ENCODE data around the gene MYO18A.
"Not testable (repeated sequence)": the region's sequence is repeated elsewhere in the genome, so short reads cannot be mapped to it uniquely, and the experiment has no call there.

MYO18A gene

DNA sequence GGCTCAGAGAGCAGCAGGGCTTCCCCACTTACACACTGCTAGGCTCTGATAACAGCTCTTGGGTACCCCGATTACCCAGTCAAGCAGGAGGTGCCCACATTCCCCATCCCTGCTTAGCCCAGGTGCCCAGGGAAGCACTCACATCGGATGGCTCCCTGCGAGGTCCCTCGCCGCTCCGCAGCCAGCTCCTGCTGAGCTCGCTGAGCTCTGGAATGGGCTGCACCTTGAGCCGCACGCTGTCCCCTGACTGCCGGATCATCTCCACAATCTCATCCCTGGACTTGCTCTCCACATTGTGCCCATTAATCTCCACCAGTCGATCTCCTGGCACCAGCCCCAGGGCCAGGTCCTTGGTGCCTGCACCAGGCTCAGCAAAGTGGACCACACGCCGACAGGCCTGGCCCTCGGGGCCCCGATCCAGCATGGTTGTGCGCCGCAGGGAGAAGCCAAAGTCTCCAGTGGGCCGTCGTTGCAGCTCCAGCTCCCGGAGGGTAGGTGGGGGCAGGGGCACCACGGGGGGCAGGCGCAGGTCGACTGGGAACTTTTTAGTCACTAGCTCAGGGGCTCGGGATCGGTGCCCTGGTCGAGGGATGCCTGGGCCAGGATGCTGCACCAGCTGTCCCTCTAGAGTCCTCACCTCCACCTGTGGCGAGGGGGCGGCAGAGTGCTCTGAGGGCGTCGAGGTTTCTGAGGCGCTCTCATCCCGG lies 14.2 kb downstream of the MYO18A start:
- no peak for DNase-seq

DNA sequence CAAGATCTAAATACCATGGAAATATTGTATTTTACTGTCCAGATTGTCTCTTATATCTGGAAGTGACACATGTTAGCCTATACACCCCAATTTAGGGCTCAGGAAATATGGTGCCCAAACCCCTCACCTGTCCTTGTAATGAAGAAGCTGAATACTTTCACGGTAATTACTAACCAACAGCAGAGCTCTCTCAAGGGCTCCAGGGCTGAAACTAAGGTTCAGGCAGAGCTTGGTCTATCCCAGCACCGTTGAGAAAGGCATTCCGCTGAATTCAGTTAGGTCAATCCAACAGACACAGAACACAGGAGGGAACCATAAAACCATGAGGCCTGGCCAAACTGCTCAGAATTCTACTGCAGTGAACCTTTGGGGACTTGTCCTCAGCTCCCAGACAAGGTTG lies 14.9 kb downstream of the MYO18A start:
- no peak for DNase-seq

DNA sequence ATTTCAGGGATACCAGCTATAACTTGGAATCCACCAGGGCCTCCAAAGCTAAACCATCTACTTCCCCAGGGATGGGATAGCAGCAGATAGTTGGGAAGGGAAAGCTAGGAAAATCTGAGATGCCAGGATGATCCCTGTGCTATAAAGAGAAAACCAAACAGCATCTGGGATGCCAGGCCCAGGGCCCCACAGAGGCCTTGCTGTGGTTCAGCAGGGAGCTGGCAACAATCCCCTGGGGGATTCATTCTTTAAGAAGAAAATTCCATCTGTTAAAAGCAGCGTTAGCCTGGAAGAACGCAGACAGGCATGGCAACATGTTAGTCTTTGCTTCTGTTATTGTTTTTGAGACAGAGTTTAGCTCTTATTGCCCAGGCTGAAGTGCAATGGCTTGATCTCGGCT lies 16.6 kb downstream of the MYO18A start:
- DNase-seq, result no peak

DNA sequence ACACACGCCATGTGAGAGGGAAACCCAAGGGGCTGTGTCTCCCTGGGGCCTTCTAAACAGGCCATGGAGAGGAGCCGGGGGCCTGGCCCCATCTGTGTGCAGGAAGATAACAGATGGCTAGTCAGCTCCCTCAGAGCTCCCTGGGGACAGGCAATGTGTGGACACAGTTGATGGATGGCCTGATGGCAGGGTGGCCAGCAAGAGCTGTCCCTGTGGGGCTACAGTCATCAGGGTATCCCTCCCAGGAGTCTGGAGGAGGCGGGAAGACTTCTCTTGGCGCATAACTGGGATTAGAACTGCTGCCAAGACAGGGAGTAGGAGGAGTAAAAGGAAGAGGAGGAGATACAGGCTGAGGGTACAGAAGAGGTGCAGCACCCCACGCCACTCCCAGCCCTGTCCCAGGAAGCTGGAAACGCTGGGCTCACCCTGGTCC lies 17.3 kb downstream of the MYO18A start:
- DNase-seq, result no peak

DNA sequence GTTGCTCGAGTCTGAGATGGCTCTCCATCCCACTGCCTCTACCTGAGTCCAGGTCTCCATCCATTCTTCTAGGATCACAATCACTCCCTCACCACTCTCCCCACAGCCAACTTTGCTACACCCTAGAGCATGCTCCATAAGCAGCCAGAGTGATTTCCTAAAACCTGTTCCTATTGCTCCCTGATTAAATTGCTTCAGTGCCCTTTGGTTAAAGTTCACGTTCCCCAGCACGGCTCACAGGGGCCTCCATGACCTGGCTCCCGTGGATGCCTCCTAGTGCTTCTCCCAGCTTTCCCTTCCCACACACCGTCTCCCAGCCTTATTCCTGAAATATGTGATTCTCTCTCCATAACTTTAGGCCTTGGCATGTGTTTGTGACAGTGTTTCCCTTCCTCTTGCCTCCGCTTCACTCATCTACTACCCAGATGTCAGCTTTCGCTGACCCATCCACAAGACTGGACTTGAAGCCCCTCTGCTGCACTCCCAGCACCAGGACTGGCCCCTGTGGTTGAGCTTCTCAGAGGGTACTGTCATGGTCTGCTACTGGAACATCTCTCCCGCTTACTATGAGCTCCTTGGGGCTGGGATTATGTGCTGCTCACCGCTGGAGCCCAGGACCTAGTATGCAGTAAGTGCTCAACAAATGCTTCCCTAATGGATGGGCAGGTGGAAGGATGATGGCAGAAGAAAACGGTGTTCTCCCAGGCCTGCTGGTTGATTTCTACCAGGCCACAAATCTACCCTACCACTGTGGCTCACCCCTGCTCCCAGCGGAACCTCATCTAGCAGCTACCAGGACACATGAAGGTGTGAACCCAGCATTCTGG lies 17.9 kb downstream of the MYO18A start:
- DNase-seq, result no peak

DNA sequence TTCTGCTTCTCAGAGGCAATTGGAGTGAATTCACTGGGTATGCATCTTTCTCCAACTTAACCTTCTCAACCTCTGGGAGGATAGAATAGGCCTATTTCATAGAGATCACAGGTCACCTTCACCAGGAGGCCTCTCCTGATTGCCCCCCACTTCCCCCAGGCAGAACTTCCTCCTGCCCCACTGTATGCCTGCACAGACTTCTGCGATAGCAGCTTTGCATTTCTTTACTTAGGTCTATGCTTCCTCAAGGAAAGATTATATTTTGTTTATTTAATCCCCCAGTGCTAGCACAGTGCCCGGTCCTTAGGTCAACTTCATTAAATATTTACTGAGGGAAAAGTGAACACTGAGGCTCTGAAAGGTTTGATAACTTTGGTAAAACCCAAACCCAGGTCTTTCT lies 19.9 kb downstream of the MYO18A start:
- no peak for DNase-seq

DNA sequence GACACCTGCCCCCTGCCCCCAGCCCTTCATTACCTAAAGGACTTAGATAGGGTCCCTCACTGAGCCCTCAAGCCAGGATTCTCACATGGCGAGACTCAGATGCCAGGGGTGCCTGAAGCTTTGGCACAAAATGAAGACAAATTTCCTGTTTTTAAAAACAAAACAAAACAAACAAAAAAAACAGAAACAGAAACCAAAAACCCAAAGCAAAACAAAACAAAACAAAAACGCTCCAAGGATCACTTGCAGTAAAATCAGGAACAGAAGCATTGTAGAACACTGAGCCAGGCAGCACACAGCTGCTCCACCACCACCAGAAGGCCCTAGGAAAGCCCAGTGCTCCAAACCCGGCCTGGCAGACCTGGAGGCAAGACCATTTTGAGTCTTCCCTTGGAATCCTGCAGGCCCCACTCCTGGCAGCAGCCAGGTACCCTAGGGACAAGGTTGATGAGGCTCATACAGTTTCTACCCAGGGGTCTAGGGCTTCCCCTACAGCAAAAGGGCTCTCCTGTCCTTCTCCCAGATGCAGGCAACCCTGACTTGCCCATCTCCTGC lies 20.8 kb downstream of the MYO18A start:
- DNase-seq, result no peak

DNA sequence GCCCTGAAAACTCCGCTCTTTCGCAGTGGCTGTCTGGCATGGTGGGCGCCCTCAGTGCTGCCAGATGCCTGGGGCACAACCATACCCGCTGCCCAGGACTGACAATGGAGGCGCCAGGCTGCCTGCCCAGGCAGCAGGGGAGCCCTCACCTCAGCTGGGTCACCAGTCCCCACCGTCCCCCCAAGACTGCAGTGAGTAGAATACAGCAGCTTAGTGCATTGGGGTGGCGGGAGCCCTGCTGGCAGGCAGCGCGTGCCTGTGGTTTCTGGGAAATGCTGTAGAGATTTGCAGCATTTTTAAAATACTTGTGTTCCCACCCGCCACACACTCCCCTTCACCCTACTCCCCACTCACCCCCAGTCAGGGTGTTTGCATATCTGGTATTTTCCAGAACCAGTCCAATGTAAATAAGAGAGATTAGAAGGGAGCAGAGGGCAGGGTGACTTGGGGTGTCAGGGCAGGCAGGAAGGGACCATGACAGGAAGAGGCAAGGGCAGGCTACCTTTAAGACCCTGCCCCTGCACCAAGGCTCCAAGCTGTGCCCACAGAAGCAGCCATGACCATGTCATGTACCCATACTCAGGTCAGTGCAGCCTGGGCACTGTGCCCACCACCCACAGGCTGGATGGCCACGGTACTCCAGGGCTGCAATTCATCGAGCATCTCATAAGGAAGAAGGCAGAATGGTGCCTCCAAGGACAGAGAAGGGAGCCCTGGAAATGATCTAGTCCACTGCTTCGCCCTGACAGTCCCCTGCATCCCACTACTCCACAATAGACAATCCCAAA lies 21.5 kb downstream of the MYO18A start:
- DNase-seq, result no peak

DNA sequence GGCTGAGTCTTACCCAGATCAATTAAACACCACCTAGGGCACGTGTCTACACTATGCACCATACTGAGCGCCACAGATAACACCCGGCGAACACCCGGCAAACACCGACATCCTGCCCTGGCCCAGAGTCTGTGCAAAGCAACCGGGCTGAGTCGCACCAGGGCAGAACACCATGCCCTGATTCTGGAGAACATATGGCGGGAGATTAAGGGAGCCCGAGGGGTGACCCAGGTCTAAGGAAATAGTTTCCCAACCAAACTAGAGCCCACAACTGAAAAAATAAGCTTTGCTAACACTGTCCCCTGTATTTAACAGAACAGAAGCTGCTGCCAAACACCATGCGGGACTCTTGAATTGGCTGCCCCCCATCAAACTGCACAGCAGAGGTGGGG lies 22.1 kb downstream of the MYO18A start:
- no peak for DNase-seq

DNA sequence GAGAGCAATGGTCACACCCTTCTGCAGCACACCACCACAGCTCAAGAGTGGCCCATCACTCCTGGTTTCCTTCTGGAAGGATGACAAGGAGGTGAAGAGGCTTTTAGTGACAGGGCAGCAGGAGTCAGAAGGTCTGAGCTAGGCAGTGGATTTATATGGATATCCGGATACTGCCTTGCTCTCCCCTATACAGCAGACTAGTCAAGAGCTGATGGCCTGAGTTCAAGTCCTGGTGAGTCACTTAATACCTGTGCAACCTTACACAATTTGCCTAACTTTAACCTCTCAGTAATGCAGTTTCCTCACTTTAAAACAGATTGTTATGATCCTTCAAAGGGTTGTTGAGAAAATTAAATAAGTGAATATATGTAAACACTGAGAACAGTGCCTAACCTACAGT lies 22.9 kb downstream of the MYO18A start:
- DNase-seq, result no peak

DNA sequence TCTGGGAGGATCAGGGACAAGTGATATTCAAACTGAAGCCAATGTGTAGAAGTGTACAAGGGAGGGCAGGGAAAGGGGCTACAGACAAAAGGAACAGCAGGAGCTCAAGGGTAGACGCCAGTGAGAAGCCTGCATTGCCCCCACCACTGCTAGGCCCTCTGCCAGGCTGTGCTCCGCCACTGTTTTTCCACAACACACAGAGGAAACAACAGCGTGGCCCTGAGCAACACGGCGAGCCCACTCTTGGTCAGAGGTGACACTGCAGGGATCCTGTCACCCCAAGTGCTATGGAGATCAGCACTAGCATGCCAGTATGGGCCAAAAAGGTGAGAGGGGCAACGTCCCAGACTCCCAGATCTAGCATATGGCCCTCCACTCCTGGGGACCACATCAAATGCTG lies 23.4 kb downstream of the MYO18A start:
- DNase-seq, result no peak

DNA sequence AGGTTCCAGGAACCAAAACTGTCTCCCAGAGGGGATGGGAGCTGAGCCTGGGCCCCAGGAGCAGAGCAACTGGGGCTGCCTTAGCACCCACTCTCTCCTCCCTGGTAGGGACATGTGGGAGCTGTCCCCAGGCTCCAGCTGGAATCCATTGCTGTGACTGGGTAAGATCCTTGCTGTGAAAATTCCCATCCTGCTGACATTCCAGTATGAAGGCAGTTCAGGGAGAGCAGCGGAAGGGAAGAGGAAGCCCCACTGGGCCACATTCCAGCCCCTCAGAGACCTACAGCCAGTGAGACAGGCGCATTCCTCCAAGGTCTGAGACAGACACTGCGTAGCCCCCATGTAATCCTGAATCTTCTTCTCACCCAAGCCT lies 24.2 kb downstream of the MYO18A start:
- no peak for DNase-seq

DNA sequence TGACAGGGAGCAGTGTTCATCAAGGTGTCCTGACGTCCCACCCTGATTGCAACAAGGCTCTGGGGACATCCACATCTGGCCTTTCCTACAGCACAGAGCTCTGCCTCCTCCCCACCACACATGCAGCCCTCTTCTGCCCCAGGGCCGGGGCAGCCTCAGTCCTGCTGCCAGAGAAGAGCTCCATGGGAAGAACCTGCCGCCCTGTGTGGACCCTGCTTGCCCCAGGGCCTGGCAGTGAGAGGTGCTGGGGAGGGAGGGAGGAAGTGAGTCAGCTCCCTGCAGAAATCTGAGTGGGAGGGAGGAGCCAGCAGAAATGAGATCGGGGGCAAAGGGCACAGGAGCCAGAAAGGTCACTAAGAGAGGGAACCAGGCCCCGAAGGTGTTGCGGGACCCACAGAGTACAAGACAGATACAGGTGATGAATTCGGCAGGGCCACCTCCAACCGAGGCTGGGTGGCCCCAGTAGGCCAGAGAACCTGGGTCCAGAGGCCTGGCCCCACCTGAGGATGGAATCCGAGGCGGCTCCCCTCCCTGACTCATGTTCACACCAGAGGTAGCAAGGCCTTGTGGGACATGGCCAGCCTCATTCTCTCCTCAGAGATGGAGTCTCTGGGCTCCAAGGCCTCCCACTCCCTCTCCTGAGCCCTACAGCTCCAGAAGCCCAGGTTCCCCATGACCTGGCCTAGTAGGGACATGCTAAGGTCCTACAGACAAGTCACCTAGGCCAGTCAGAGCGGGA lies 24.8 kb downstream of the MYO18A start:
- peak in 1 of 5 donors; percentile 84 for DNase-seq

DNA sequence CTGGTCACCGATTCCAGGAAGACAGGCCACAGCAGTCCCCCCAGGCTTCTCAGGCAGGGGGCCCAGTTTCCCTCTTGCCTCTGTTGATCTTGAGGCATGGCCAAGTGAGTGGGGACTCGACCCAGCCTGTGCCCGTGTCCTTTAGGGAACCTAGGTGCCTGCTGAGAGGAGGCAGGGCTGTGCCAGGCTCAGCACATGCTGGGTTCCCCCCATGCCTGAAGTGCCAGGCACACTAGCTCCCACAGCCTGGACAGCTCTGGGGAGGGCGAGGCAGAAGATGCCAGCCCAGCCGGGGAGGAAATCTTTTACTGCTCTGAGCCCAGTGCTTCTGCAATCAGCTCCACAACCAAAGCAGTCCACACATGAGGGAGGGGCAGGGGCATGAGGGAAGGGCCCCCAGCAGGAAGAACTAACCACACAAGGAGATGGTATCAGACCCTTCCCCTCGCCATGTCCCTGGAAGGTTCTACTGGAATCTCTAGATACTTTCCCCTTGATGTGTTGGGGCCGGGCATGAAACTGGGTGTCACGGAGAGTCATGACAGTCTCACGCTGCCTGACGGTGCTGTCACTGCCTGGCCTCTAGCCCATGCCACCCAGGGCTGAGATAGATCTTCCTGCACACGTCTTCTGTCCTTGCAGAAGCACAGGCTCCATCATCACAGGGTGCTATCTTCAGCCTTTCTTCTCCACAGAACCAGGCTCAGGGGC lies 25.5 kb downstream of the MYO18A start:
- DNase-seq, result peak in 1 of 5 donors; percentile 36

DNA sequence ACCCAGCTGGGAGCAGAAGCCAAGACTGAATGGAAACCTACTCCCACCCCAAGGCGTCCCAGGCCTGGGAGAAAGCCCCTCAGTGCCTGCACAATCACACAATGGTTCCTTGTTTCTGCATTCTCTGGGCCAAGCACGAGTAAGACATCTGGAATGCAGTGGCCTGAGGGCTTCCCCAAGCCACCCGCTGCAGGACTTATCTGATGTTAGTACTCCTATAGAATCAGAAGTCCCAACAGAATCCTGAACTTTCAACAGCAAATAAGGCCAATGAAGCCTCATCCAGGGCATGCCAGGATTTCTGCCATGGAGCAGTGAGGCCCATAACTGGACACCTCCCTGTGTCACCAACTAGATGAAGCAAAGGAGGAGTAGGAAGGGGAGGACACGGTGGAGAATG lies 28.6 kb downstream of the MYO18A start:
- DNase-seq, result no peak

DNA sequence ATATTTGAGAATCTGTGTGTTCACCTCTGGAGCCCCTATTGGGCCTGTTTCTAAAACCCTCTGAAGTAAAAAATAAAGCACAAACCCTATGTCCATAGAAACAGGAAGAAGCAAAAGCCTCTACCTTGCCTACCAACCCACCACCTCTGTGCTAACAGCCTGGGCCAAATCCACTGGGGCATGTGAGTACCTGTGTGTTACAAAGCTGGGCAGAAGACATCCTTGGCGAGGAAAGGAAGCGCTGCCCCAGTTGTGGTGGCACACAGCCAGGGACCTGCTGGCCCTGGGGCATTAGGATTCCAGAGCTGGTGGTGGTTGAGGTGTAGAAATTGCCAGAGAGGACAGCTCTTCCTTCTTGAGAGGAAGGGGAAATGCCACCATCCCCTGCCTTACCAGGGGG lies 30.0 kb downstream of the MYO18A start:
- no peak for DNase-seq

DNA sequence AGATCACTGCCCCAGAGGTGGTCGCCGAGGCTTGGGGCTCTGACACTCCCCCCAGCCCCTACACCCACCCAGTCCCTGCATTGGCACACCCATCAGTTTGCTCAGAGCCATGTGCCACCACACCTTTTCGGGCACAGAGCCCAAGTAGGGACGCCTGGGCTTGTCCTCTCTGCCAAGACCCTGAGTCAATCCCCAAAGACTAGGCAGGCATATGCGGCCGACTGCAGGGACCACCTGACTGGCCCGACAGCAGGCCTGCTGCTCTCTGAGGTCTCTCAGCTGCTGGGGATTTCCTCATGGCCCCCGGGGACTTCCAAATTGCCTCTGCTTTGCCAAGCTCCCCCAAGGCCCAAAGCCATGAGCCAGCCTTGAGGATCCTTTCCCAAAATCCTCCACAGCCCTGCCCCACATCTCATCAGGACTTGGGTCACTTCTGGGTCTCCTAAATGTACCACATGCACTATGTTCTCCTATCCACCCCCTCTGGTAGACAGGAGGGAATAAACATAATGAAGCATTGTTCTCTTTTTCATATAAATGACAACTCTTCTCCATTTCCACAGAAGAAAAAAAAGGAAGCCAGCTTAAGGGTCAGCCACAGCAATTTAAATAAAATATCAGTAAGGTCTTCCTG lies 30.6 kb downstream of the MYO18A start:
- DNase-seq, result no peak

DNA sequence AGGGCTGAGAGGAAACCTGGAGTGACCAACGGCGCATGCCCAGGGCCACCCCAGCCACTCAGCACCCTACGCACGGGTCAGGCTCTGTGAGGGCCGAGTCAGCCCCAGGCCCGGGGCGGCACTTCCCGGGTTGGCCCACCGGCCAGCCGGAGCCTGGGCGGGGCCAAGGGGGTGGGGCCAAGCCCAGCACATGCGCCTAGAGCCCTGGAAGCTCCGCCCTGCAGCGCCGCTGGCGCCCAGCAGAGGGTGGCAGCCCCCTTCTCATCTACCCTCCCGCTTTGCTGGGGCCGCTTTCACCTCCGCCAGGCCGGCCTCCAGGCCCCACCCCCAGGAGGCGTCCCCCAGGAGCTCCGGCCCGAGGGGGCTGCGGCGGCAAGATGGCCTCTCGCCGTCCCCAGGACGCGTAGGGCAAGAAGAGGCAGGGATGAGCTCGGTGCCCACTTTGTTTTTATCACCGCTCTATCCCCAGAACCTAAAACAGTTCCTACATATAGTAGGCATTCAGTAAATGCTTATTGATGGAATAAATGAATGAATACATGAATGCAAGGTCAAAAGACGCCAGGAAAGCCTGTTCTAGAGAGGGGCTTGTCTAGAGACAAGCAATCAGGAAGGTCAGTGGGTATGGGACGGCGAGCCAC lies 31.3 kb downstream of the MYO18A start:
- DNase-seq, result peak; percentile 85 to 94 (median 88)

DNA sequence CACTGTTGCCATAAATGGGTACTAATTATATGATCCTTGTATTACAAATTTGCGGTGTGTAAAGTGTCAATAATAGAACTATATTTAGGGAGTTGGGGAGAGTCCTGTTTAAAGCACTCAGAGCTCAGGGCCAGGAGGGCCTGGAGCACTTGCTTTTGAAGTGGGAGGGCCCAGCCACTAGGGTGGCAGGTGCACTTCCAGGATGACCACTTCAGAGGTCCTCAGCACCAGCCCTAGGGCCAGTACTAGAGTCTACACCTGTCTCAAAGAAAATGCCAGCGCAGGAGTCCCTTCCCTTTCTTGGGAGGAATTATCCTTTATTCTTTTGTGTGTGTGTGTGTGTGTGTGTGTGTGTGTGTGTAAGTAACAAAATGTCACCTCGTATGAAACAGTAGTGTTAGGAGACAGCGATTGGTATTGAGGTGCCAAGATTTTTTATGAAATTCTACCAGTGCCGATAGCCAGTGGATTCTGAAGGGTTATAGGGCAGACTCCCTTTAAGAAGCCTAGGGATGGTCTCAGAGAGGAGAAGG lies 31.9 kb downstream of the MYO18A start:
- no peak for DNase-seq

DNA sequence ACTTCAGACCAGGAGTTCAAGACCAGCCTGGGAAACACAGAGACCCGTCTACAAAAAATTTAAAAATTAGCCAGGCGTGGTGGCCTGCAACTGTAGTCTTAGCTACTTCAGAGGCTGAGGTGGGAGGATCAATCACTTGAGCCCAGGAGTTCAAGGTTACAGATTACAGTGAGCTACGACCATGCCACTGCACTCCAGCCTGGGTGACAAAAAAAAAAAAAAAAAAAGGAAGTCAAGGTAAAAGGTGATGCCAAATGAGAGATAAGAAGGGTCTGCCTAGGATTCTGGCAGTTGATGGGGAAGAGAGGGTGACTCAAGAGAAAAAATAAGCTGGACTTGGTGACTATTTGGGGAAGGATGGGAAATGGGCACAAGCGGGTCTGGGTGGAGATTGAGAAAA lies 32.5 kb downstream of the MYO18A start:
- DNase-seq, result no peak

DNA sequence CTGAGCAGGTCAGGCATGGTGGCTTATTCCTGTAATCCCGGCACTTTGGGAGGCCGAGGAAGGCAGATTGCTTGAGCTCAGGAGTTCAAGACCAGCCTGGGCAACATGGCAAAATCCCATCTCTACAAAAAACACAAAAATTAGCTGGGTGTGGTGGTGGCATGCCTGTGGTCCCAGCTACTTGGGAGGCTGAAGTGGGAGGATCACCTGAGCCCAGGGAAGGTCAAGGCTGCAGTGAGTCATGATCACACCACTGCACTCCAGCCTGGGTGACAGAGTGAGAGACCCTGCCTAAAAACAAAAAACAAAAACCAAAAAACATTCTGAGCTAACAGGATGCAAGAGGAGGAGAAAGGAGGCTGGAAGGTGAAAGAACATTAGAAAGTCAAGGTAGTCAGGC lies 33.0 kb downstream of the MYO18A start:
- DNase-seq, result not testable (repeated sequence)

Data from T-helper 1 cell (primary cell).